ENCODE data around the gene KCNJ18. TPM values are rescaled to one million over a fixed set of nuclear protein-coding genes. Genes with fewer than 3 reads are reported as not detected.
"Not testable (repeated sequence)": the region's sequence is repeated elsewhere in the genome, so short reads cannot be mapped to it uniquely, and the experiment has no call there.

KCNJ18 gene
- total RNA-seq, 2 experiments from 2014 or later = not detected

- H3K4me1 Mint-ChIP-seq (ENCODE audit: low read depth); intact Hi-C loops (cut with micrococcal nuclease); CTCF ChIA-PET: not testable (repeated sequence)
These were observed 15.6 kb downstream of the KCNJ18 start for GRCh38 chr17:21707711-21708611.

GRCh38 chr17:21708612-21709535, 16.6 kb downstream of the KCNJ18 start:
- H3K27me3 Mint-ChIP-seq; H3K36me3 Mint-ChIP-seq (ENCODE audit: low read depth); CTCF ChIA-PET; H3K27ac Mint-ChIP-seq; H3K4me3 Mint-ChIP-seq; POLR2A ChIA-PET; intact Hi-C loops (cut with micrococcal nuclease); H3K9me3 Mint-ChIP-seq; H3K4me1 Mint-ChIP-seq (ENCODE audit: low read depth); DNase-seq; ATAC-seq: not testable (repeated sequence)

More at GRCh38 chr17:21707711-21708611, 15.6 kb downstream of the KCNJ18 start:
- POLR2A ChIA-PET; H3K4me3 Mint-ChIP-seq; H3K9me3 Mint-ChIP-seq; DNase-seq; H3K27me3 Mint-ChIP-seq; H3K36me3 Mint-ChIP-seq (ENCODE audit: low read depth); H3K27ac Mint-ChIP-seq; ATAC-seq: not testable (repeated sequence)

DNA sequence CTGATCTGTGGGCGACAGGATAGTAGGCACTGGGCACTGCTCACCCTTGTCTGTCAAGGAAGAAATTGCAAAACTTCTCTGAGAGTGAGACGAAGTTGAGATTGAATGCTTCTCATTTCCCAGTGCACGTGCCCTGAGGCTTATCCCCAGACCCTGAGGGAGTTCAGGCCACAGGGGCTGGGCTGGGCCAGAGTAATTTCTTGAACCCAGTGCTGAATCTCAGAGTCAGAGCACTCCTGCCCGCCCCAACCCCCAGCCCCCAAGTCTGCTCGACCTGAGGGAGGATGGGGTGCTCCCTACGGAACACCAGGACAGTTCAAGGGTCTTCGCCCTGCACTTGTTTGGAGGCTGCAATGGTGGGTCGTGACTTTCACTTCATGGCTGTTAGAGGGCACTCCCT, 17.7 kb downstream of the KCNJ18 start:
- H3K9me3 Mint-ChIP-seq; DNase-seq; ATAC-seq; H3K4me3 Mint-ChIP-seq; intact Hi-C loops (cut with micrococcal nuclease); H3K36me3 Mint-ChIP-seq (ENCODE audit: low read depth); CTCF ChIA-PET; POLR2A ChIA-PET; H3K27ac Mint-ChIP-seq; H3K4me1 Mint-ChIP-seq (ENCODE audit: low read depth); H3K27me3 Mint-ChIP-seq: not testable (repeated sequence)

- ATAC-seq; H3K4me3 Mint-ChIP-seq; H3K36me3 Mint-ChIP-seq (ENCODE audit: low read depth); H3K4me1 Mint-ChIP-seq (ENCODE audit: low read depth); H3K9me3 Mint-ChIP-seq; H3K27ac Mint-ChIP-seq; H3K27me3 Mint-ChIP-seq; POLR2A ChIA-PET; CTCF ChIA-PET; intact Hi-C loops (cut with micrococcal nuclease); DNase-seq: not testable (repeated sequence)
These were observed 18.2 kb downstream of the KCNJ18 start for GRCh38 chr17:21710486-21710885.

DNA sequence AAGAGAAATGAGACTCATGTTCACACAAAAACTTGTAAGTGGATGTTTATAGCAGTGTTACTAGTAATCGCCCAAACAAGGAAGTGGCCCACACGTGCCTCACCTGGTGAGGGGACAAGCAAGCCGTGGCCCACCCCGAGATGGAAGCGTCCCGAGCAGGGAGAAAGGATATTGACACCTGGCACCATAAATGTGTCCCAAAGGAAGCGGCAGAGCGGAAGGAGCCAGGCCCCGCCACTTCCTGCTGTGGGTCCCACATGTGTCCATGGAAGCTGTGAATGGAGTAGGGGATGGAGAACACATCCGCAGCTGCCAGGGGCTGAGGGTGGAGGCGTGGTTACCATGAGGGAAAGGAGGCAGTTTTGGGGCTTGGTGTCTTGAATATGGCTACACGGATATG, 18.9 kb downstream of the KCNJ18 start:
- ChIA-PET CTCF (no interaction called here), POLR2A (no interaction called here)
- intact Hi-C loops (cut with micrococcal nuclease) = no loop called here
- no peak for TF ChIP-seq CTCF (IDR thresholded peaks at IDR 0.05)
- no peak overlapping the region for H3K4me3 Mint-ChIP-seq
- no peaks in the 10 kb centered on the region for H3K36me3 Mint-ChIP-seq (ENCODE audit: low read depth)
- ATAC-seq = no peak
- H3K4me1 Mint-ChIP-seq (ENCODE audit: low read depth) = no peaks in the 10 kb centered on the region
- no peaks in the 10 kb centered on the region for H3K9me3 Mint-ChIP-seq
- H3K27ac Mint-ChIP-seq = no peak overlapping the region
- no peak for DNase-seq
- H3K27me3 Mint-ChIP-seq = no peaks in the 10 kb centered on the region

DNA sequence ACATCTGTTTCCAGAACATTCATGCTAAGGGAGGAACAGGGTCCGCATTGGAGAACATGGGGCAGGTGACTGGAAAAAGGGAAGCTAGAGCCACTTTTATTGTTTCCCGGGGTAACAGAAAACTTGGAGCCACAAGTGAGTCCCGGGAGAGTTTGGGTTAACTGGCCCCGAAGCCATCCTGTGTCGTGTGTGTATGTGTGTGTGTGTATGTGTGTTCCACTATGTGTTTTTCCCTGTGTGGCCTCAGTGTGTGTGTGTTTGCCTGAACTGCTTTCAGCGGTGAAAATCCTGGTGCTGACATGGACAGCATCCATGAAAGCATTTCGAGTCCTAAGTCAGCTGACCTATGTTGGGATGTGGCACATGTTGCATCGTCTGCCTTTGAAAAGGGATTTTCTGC, 20.7 kb downstream of the KCNJ18 start:
- H3K27me3 Mint-ChIP-seq; intact Hi-C loops (cut with micrococcal nuclease); CTCF ChIA-PET; H3K4me1 Mint-ChIP-seq (ENCODE audit: low read depth); H3K27ac Mint-ChIP-seq; H3K9me3 Mint-ChIP-seq; H3K4me3 Mint-ChIP-seq; H3K36me3 Mint-ChIP-seq (ENCODE audit: low read depth); ATAC-seq; DNase-seq; POLR2A ChIA-PET: not testable (repeated sequence)

DNA sequence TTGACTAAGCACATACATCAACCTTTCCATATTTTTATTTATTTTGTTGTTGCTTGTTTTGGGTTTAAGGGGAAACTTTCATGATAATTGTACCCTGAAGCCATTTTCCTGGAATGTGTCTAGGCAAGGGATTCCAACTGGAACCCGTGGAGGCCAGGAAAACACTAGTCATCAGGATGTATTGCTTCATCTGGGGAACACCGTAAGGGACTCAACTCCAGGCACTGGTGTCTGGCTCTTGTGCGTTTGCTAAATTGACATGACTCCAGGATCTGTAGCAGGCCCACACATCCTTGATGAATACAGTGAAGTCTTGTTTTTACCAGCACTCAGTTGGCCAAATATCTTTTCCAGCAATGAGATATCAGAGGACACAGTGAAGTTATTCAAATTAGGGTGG, 21.3 kb downstream of the KCNJ18 start:
- not testable (repeated sequence) for H3K27ac Mint-ChIP-seq

GRCh38 chr17:21714676-21715075, 22.4 kb downstream of the KCNJ18 start:
- H3K4me1 Mint-ChIP-seq (ENCODE audit: low read depth); H3K4me3 Mint-ChIP-seq; CTCF ChIA-PET; POLR2A ChIA-PET; H3K36me3 Mint-ChIP-seq (ENCODE audit: low read depth); H3K27me3 Mint-ChIP-seq; ATAC-seq; H3K9me3 Mint-ChIP-seq; DNase-seq; H3K27ac Mint-ChIP-seq; intact Hi-C loops (cut with micrococcal nuclease): not testable (repeated sequence)

More for the DNA sequence above, 21.3 kb downstream of the KCNJ18 start:
- H3K9me3 Mint-ChIP-seq; ATAC-seq; DNase-seq; POLR2A ChIA-PET; H3K4me3 Mint-ChIP-seq; H3K27me3 Mint-ChIP-seq; CTCF ChIA-PET; intact Hi-C loops (cut with micrococcal nuclease); H3K4me1 Mint-ChIP-seq (ENCODE audit: low read depth); H3K36me3 Mint-ChIP-seq (ENCODE audit: low read depth): not testable (repeated sequence)

DNA sequence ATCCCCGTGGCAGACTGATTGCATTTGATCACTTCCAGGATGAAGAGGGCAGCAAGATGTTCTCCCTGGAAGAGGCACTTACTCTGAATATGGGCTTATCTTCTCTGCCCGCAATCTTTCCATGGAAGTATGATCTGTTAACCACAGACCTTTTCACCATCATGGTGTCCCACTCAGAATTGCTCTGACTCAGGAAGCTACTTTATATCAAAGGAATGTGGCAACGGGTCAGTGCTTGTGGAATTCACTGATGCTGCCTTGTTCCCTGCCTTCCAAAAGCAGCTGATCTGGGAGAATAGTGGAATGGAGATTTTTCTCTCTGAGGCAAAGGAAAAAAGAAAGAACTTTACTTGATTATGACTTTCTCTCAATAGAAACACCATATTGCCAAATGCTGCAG, 23.6 kb downstream of the KCNJ18 start:
- POLR2A ChIA-PET; ATAC-seq; H3K27ac Mint-ChIP-seq; CTCF ChIA-PET; intact Hi-C loops (cut with micrococcal nuclease); DNase-seq; H3K36me3 Mint-ChIP-seq (ENCODE audit: low read depth); H3K27me3 Mint-ChIP-seq; H3K9me3 Mint-ChIP-seq; H3K4me3 Mint-ChIP-seq; H3K4me1 Mint-ChIP-seq (ENCODE audit: low read depth): not testable (repeated sequence)

- H3K27ac Mint-ChIP-seq = not testable (repeated sequence)
These were observed 26.6 kb downstream of the KCNJ18 start for GRCh38 chr17:21718971-21719370.

More at GRCh38 chr17:21718971-21719370, 26.6 kb downstream of the KCNJ18 start:
- H3K36me3 Mint-ChIP-seq (ENCODE audit: low read depth); POLR2A ChIA-PET; H3K4me3 Mint-ChIP-seq; DNase-seq; ATAC-seq; H3K4me1 Mint-ChIP-seq (ENCODE audit: low read depth); intact Hi-C loops (cut with micrococcal nuclease); CTCF ChIA-PET; H3K9me3 Mint-ChIP-seq; H3K27me3 Mint-ChIP-seq: not testable (repeated sequence)

Measured in activated CD8-positive, alpha-beta T cell treated with anti-CD3 and anti-CD28 coated beads for 36 hours (primary cell).